HepG2 (cell line): ENCODE data around the gene GFPT2. TPM values are rescaled to one million over a fixed set of nuclear protein-coding genes. Genes with fewer than 3 reads are reported as not detected.

Source experiments
- ATAC-seq: fragments of 200-7000 bp; cut with Tn5 transposase; 3 replicates; pipeline ENCODE4 v1.9.1; 2020; ENCODE audit warnings: mild to moderate bottlenecking, moderate library complexity
- BruUV-seq: library from RNA; stranded (reverse); fragments of 400-500 nt; replicated peaks from 2 replicates; lab custom pipeline; 2021; lab: Mats Ljungman, UMichigan
- CTCF ChIA-PET: fragments of 300-600 bp; formaldehyde crosslinking; extraction: SDS; loops from one replicate; lab custom pipeline; 2021; ENCODE audit warnings: low total read pairs, inconsistent platforms, low intra/inter-chr PET ratio; lab: Yijun Ruan, JAX
- POLR2A ChIA-PET: fragments of 350-600 bp; sonication (Branson Sonifier 250); formaldehyde crosslinking; loops from one replicate; lab custom pipeline; 2020; ENCODE audit warnings: antibody characterized with exemption, inconsistent platforms; lab: Yijun Ruan, JAX
- DNase-seq: peaks from one replicate; pipeline ENCODE4 v3.0.0-alpha.2; 2015; ENCODE audit warnings: low spot score
- FAIRE-seq: peaks from 3 replicates; lab custom pipeline; 2011; peaks lifted over from hg19 to GRCh38; lab: Jason Lieb, UNC
- H2AFZ ChIP-seq: one replicate; pipeline ENCODE4 v1.6.1; 2011; ENCODE audit warnings: low read length, inconsistent platforms
- H3K27ac ChIP-seq: fragments of 300-600 bp; 3 replicates; pipeline ENCODE4 v1.8.0; 2011; ENCODE audit warnings: mixed run types, mild to moderate bottlenecking, mixed read lengths, low read length, inconsistent platforms; ENCODE audit not compliant: insufficient read depth; ENCODE audit errors: extremely low read length
- H3K27me3 ChIP-seq, 2 experiments: fragments of 200-600 bp in 1 of 2; 2 replicates in 1 of 2; 3 replicates in 1 of 2; pipeline versions ENCODE4 v1.6.0 to v1.8.0; 2011; ENCODE audit warnings: low read length in 2 of 2, mild to moderate bottlenecking in 2 of 2, moderate library complexity in 2 of 2, inconsistent platforms in 1 of 2; ENCODE audit not compliant: insufficient read depth in 2 of 2, control insufficient read depth in 1 of 2
- H3K36me3 ChIP-seq, 2 experiments: fragments of 200-600 bp in 1 of 2; replicated peaks in 1 of 2; 2 replicates in 1 of 2; 3 replicates in 1 of 2; pipeline versions ENCODE4 v1.5.1 to v1.8.0; 2011; ENCODE audit warnings: low read length in 2 of 2, inconsistent platforms in 1 of 2; ENCODE audit not compliant: insufficient read depth in 2 of 2, control insufficient read depth in 1 of 2
- H3K4me1 ChIP-seq: 2 replicates; pipeline ENCODE4 v1.5.1; 2012; ENCODE audit warnings: low read length, inconsistent platforms; ENCODE audit not compliant: insufficient read depth
- H3K4me2 ChIP-seq: 2 replicates; pipeline ENCODE4 v1.6.0; 2011; ENCODE audit warnings: low read depth, low read length, inconsistent platforms
- H3K4me3 ChIP-seq, 3 experiments: fragments of 200-600 bp in 1 of 3; sonication (generic), shearing (Covaris generic) in 1 of 3; replicated peaks in 1 of 3; 2 replicates each; pipeline ENCODE4 v1.5.1; 2011 to 2016; ENCODE audit warnings: low read length in 3 of 3, inconsistent platforms in 2 of 3, low read depth in 2 of 3, mild to moderate bottlenecking in 2 of 3, control low read depth in 1 of 3, mixed read lengths in 1 of 3; ENCODE audit not compliant: insufficient read depth in 1 of 3
- H3K79me2 ChIP-seq: one replicate; pipeline ENCODE4 v1.6.1; 2011; ENCODE audit warnings: low read length, inconsistent platforms; ENCODE audit not compliant: insufficient read depth
- H3K9ac ChIP-seq: 2 replicates; pipeline ENCODE4 v1.6.0; 2011; ENCODE audit warnings: mild to moderate bottlenecking, low read depth, low read length, inconsistent platforms; ENCODE audit not compliant: insufficient read depth
- H3K9me3 ChIP-seq: 2 replicates; pipeline ENCODE4 v1.5.1; 2012; ENCODE audit warnings: mild to moderate bottlenecking, low read length
- H4K20me1 ChIP-seq: 2 replicates; pipeline ENCODE4 v1.6.0; 2011; ENCODE audit warnings: inconsistent platforms, mild to moderate bottlenecking, low read length, moderate library complexity; ENCODE audit not compliant: insufficient read depth
- BRD4 ChIP-seq: sonication (generic); formaldehyde crosslinking; IDR thresholded peaks from 2 replicates; pipeline ENCODE4 v1.4.0; 2020; ENCODE audit warnings: missing genetic modification reagents
- HES4 ChIP-seq: sonication (generic); formaldehyde crosslinking; IDR thresholded peaks from 2 replicates; pipeline ENCODE4 v1.9.0; 2021; ENCODE audit warnings: mild to moderate bottlenecking, missing genetic modification reagents, borderline replicate concordance
- JARID2 ChIP-seq: sonication (generic); formaldehyde crosslinking; IDR thresholded peaks from 2 replicates; pipeline ENCODE4 v1.8.1; 2023; ENCODE audit warnings: missing genetic modification reagents, inconsistent platforms; ENCODE audit not compliant: insufficient replicate concordance
- MBD4 ChIP-seq: IDR thresholded peaks from 2 replicates; pipeline ENCODE4 v1.6.1; 2012; ENCODE audit warnings: low read length, inconsistent platforms, borderline replicate concordance
- ONECUT2 ChIP-seq: sonication (generic); formaldehyde crosslinking; IDR thresholded peaks from 2 replicates; pipeline ENCODE4 v1.4.0; 2020; ENCODE audit warnings: missing genetic modification reagents
- RFX3 ChIP-seq: IDR thresholded peaks from 2 replicates; pipeline ENCODE4 v1.6.1; 2016; ENCODE audit warnings: missing biosample characterization, missing genetic modification reagents
- STAG1 ChIP-seq: sonication (generic); formaldehyde crosslinking; IDR thresholded peaks from 2 replicates; pipeline ENCODE4 v1.4.0; 2020; ENCODE audit warnings: missing genetic modification reagents
- U2AF1 ChIP-seq: fragments of 200-400 bp; formaldehyde crosslinking; optimal IDR thresholded peaks from 2 replicates; pipeline ENCODE3; 2017; ENCODE audit warnings: mild to moderate bottlenecking, low read depth, low read length
- ZNF724P ChIP-seq: sonication (generic); formaldehyde crosslinking; IDR thresholded peaks from 2 replicates; pipeline ENCODE4 v1.8.0; 2022; ENCODE audit warnings: missing genetic modification reagents, borderline replicate concordance
- ZNF782 ChIP-seq: sonication (generic); formaldehyde crosslinking; IDR thresholded peaks from 2 replicates; pipeline ENCODE4 v1.4.0; 2020; ENCODE audit warnings: missing genetic modification reagents, mild to moderate bottlenecking, borderline replicate concordance
- ZSCAN25 ChIP-seq: sonication (generic); formaldehyde crosslinking; IDR thresholded peaks from 2 replicates; pipeline ENCODE4 v1.8.0; 2022; ENCODE audit warnings: mild to moderate bottlenecking, missing genetic modification reagents
- WGBS: methylation state at CpG from one replicate; pipeline ENCODE4 v1.1.6; 2017; ENCODE audit warnings: low lambda C conversion rate; 5-methylcytosine and 5-hydroxymethylcytosine counted together
- in situ Hi-C: cut with HindIII; loops from 2 replicates; pipeline ENCODE4 v1.10.0; 2017; ENCODE audit warnings: low pct_unique_long_range_greater_than_20kb; ENCODE audit not compliant: extremely low pct_ligation_motif_present
- intact Hi-C: fragments of 100-400 bp; cut with micrococcal nuclease; formaldehyde crosslinking; loops from one replicate; pipeline ENCODE4 v1.10.0; 2022; ENCODE audit not compliant: unreplicated experiment
- polyA plus RNA-seq, 8 experiments: library from polyadenylated mRNA; depleted of rRNA in 3 of 8; stranded (reverse) in 7 of 8; unstranded in 1 of 8; fragments of >200 nt; fragmentation: Illumina TruSeq in 4 of 8; extraction: Trizol in 4 of 8; gene quantifications; 2 replicates each; pipeline versions ENCODE4 v1.2.1 to v1.2.3, GENCODE V29; 2011 to 2016; ENCODE audit warnings: low read depth in 4 of 8, missing spikeins in 1 of 8, mixed read lengths in 1 of 8; ENCODE audit not compliant: insufficient read depth in 1 of 8
- total RNA-seq, 5 experiments: library from RNA; depleted of rRNA; stranded (reverse); fragments of >200 nt; fragmentation: Illumina TruSeq; extraction: Trizol; gene quantifications; 2 replicates each; pipeline ENCODE4 v1.2.3, GENCODE V29; 2016; ENCODE audit warnings: low read depth in 1 of 5

Gene GFPT2
- total and polyA plus RNA-seq, 2 of the 13 experiments (the other 11 are each of a cell fraction or from before 2014, with no cell fraction given), result 0.18 TPM

DNA sequence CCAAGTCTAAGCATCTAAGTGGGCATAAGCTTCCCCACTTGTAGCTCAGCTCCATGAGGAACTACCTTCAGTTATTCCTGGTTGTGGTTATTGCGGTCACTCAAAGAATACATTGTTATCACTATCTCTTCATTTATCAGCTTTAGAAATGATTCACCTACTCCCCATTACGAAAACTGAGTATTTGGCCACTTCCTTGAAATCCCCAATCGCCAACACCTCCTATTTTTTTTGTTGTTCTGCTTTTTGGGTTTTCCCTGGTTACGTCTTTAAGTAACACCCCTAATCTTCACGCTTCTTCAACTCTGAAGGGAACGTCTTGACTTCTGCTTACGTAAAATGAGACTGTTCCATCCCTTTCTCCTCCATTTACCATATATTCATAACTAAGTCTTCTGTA lies 81.9 kb downstream of the GFPT2 start:
- no peaks in the 10 kb centered on the region for H3K4me1 ChIP-seq
- in situ Hi-C loops (no loop called here), intact Hi-C loops (no loop called here)
- no peaks in the 10 kb centered on the region for H4K20me1 ChIP-seq
- H2AFZ ChIP-seq, result no peak overlapping the region
- no peak overlapping the region for H3K27ac ChIP-seq
- no TSS peak for BruUV-seq
- no peak for ATAC-seq
- no peak overlapping the region for H3K4me2 ChIP-seq
- CTCF ChIA-PET, result no interaction called here
- H3K4me3 ChIP-seq, result no peak overlapping the region
- no peak for DNase-seq
- no peak for FAIRE-seq
- TF ChIP-seq ONECUT2 (CRISPR knock-in tag), result no peak
- TF ChIP-seq HES4 (CRISPR knock-in tag), result no peak
- TF ChIP-seq, all 625 proteins: peak for 0
- WGBS, result 95% methylated on average over 7 of the region's 7 CpGs
- POLR2A ChIA-PET, result no interaction called here
- Histone ChIP-seq H3K36me3 (peaks cover 2 to 25% of the 10 kb centered on the region in 2 experiments; a peak in 3 of 5 replicates), H3K9me3 (peaks cover 7% of the 10 kb centered on the region; the same call in 1 of the 2 replicates), H3K27me3 (no peaks in the 10 kb centered on the region), H3K9ac (no peak overlapping the region), H3K79me2 (no peaks in the 10 kb centered on the region)

DNA sequence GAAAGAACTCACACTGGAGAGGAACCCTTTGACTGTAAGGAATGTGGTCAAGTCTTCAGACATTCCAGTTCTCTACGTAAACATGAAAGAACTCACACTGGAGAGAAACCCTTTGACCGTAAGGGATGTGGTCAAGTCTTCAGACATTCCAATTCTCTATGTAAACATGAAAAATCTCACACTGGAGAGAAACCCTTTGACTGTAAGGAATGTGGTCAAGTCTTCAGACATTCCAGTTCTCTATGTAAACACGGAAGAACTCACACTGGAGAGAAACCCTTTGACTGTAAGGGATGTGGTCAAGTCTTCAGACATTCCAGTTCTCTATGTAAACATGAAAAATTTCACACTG lies 93.9 kb downstream of the GFPT2 start:
- Histone ChIP-seq H3K4me2 (no peak overlapping the region), H2AFZ (no peak overlapping the region), H3K36me3 (peaks cover 14 to 59% of the 10 kb centered on the region in 2 experiments), H3K4me3 (no peak overlapping the region), H3K79me2 (no peaks in the 10 kb centered on the region), H3K9me3 (peaks cover 95% of the 10 kb centered on the region)
- CTCF ChIA-PET, result no interaction called here
- no TSS peak for BruUV-seq
- DNase-seq, result no peak
- TF ChIP-seq JARID2 (CRISPR knock-in tag) (no peak), STAG1 (no peak), ZSCAN25 (no peak), MBD4 (no peak), BRD4 (CRISPR knock-in tag) (no peak), ZNF724P (CRISPR knock-in tag) (no peak), U2AF1 (no peak), RFX3 (CRISPR knock-in tag) (no peak), ZNF782 (CRISPR knock-in tag) (no peak)
- TF ChIP-seq, all 625 proteins: peak for 0
- H3K4me1 ChIP-seq, result no peaks in the 10 kb centered on the region
- in situ Hi-C loops (no loop called here), intact Hi-C loops (no loop called here)
- H3K9ac ChIP-seq, result no peak overlapping the region
- ATAC-seq, result no peak
- FAIRE-seq, result no peak
- POLR2A ChIA-PET, result no interaction called here
- no peak overlapping the region for H3K27ac ChIP-seq
- no peaks in the 10 kb centered on the region for H3K27me3 ChIP-seq
- no peaks in the 10 kb centered on the region for H4K20me1 ChIP-seq
- WGBS, result 97% methylated on average over 3 of the region's 3 CpGs
